OCI-LY3 (cell line): ENCODE results near the gene ZNRF1.

Experiments
- EZH2phosphoT487 ChIP-seq: fragments of 200-600 bp; shearing (Covaris generic); IDR thresholded peaks from 2 replicates; pipeline ENCODE4 v1.6.1; 2018; ENCODE audit warnings: antibody characterized with exemption, mixed run types, low read depth
- TF ChIP-seq, protein P1 (sequence below): fragments of 200-600, 300-600 bp; sonication (generic); IDR thresholded peaks from 2 replicates; pipeline ENCODE4 v1.5.1; 2014; ENCODE audit warnings: antibody characterized with exemption, low read length, low read depth

GRCh38 chr16:75109732-75110243 lies 111.0 kb downstream of the ZNRF1 start:
- TF ChIP-seq, protein P1, sequence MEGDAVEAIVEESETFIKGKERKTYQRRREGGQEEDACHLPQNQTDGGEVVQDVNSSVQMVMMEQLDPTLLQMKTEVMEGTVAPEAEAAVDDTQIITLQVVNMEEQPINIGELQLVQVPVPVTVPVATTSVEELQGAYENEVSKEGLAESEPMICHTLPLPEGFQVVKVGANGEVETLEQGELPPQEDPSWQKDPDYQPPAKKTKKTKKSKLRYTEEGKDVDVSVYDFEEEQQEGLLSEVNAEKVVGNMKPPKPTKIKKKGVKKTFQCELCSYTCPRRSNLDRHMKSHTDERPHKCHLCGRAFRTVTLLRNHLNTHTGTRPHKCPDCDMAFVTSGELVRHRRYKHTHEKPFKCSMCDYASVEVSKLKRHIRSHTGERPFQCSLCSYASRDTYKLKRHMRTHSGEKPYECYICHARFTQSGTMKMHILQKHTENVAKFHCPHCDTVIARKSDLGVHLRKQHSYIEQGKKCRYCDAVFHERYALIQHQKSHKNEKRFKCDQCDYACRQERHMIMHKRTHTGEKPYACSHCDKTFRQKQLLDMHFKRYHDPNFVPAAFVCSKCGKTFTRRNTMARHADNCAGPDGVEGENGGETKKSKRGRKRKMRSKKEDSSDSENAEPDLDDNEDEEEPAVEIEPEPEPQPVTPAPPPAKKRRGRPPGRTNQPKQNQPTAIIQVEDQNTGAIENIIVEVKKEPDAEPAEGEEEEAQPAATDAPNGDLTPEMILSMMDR: no peak
- TF ChIP-seq EZH2phosphoT487: no peak
